SK-N-MC (cell line): ENCODE data around the gene ZSCAN22.

Experiments
- DNase-seq: peaks from one replicate; pipeline ENCODE4 v3.0.0-alpha.2; 2011; ENCODE audit warnings: low read depth, low spot score
- H3K27ac ChIP-seq: fragments of 200-600 bp; sonication (generic); 2 replicates; pipeline ENCODE4 v1.5.1; 2016; ENCODE audit warnings: mixed run types
- H3K36me3 ChIP-seq: fragments of 200-600 bp; sonication (generic); 2 replicates; pipeline ENCODE4 v1.6.1; 2017; ENCODE audit warnings: antibody characterized with exemption, low read length, mixed read lengths; ENCODE audit not compliant: insufficient read depth
- H3K4me3 ChIP-seq: fragments of 200-600 bp; sonication (generic); 2 replicates; pipeline ENCODE4 v1.5.1; 2016
- H3K9ac ChIP-seq: fragments of 200-600 bp; sonication (generic); 2 replicates; pipeline ENCODE4 v1.8.0; 2017; ENCODE audit warnings: mixed run types, mixed read lengths; ENCODE audit not compliant: insufficient read length
- H3K9me3 ChIP-seq: fragments of 200-600 bp; sonication (generic); 2 replicates; pipeline ENCODE4 v1.6.1; 2017; ENCODE audit warnings: low read depth, mild to moderate bottlenecking, antibody characterized with exemption, low read length, moderate library complexity, mixed read lengths
- EZH2 ChIP-seq: fragments of 200-600 bp; sonication (generic); IDR thresholded peaks from one replicate; pipeline ENCODE4 v1.6.1; 2017; ENCODE audit warnings: antibody characterized with exemption
- FOXP2 ChIP-seq: optimal IDR thresholded peaks from 2 replicates; pipeline ENCODE3; 2011; ENCODE audit warnings: mild to moderate bottlenecking, moderate library complexity; ENCODE audit not compliant: insufficient read depth; ENCODE audit errors: extremely low read length, control extremely low read depth
- POLR2AphosphoS5 ChIP-seq: IDR thresholded peaks from 2 replicates; pipeline ENCODE4 v1.6.1; 2012; ENCODE audit warnings: mild to moderate bottlenecking, low read depth, low read length, borderline replicate concordance

Gene ZSCAN22

DNA sequence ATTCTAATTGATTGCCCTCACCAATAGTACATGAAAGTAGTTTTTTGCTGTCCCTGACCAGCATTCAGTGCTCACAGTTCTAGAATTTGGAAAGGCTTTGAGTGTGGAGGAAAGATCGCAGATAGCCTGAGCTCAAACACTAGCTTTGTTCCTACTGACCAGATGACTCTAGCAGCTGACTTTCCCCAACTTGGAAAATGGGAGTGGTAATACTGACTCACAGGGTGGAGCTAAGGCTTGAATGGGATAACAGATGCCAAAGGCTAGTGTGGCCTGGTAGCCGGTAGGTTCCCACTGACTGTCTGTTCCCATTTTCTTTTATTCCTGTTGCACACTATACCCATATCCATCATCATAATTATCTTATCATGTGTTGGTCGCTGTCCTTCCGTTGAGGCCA lies 3.7 kb downstream of the ZSCAN22 start:
- DNase-seq: no peak
- TF ChIP-seq EZH2: no peak
- no peak for TF ChIP-seq FOXP2
- no peak for TF ChIP-seq POLR2AphosphoS5
- Histone ChIP-seq H3K9me3 (no peaks in the 10 kb centered on the region), H3K9ac (no peak overlapping the region), H3K27ac (no peak overlapping the region), H3K4me3 (no peak overlapping the region), H3K36me3 (no peaks in the 10 kb centered on the region)

DNA sequence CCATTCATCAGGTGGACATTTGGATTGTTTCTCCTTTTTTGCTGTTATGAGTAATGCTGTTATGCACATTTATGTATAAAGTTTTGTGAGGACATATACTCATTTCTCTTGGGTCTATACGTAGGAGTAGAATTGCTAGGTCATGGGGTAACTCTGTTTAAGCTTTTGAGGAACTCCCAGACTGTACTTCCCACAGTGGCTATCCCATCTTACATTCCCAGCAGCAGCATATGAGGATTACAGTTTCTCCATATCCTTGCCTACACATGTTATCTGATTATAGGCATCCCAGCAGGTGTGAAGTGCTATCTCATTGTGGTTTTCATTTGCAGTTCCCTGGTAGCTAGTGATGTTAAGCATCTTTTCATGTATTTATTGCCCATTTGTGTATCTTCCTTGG lies 5.9 kb downstream of the ZSCAN22 start:
- TF ChIP-seq POLR2AphosphoS5: no peak
- TF ChIP-seq FOXP2: no peak
- TF ChIP-seq EZH2: no peak
- H3K36me3 ChIP-seq: no peaks in the 10 kb centered on the region; the same call in 1 of the 2 replicates
- no peaks in the 10 kb centered on the region for H3K9me3 ChIP-seq
- H3K9ac ChIP-seq: no peak overlapping the region
- no peak overlapping the region for H3K4me3 ChIP-seq
- DNase-seq: no peak
- no peak overlapping the region for H3K27ac ChIP-seq

DNA sequence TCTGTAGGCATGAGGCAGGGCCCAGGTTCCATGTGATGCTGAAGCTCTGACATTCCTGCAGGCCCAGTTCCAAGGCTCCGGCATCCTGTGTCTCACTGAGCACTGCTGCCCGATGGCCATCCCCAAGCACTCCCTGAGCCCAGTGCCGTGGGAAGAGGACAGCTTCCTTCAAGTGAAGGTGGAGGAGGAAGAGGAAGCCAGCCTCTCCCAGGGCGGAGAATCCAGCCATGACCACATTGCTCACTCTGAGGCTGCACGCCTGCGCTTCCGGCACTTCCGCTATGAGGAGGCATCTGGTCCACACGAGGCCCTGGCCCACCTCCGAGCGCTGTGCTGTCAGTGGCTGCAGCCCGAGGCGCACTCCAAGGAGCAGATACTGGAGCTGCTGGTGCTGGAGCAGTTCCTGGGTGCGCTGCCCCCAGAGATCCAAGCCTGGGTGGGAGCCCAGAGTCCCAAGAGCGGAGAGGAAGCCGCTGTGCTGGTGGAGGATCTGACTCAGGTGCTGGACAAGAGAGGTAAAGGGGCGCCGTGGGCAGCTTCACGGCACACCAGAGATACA lies 8.0 kb downstream of the ZSCAN22 start:
- Histone ChIP-seq H3K9ac (no peak overlapping the region), H3K27ac (no peak overlapping the region), H3K4me3 (no peak overlapping the region), H3K9me3 (no peaks in the 10 kb centered on the region), H3K36me3 (peaks cover 13% of the 10 kb centered on the region; the same call in 1 of the 2 replicates)
- TF ChIP-seq POLR2AphosphoS5 (no peak), EZH2 (no peak), FOXP2 (no peak)
- DNase-seq: no peak

DNA sequence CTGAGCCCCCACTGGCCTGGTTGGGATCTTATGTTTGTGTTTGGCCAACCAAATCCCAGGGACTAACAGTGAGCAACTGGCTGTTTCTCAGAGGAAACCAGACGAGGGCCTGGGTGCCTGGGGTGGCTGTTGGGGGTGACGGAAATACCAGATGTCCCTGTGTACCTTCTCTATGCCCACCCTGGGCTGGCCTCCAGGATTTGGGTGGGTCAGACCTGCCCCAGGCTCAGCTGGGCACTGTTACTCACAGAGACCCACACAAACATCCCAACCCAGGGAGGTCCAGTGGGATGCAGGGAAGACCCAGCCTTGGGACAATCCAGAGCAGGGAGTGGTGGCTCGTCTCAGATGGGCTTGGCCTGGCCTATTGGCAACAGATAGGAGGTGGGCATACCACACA lies 8.8 kb downstream of the ZSCAN22 start:
- Histone ChIP-seq H3K9me3 (no peaks in the 10 kb centered on the region), H3K27ac (no peak overlapping the region), H3K36me3 (peaks cover 13% of the 10 kb centered on the region; the same call in 1 of the 2 replicates), H3K4me3 (no peak overlapping the region), H3K9ac (no peak overlapping the region)
- TF ChIP-seq POLR2AphosphoS5: no peak
- no peak for TF ChIP-seq EZH2
- TF ChIP-seq FOXP2: no peak
- DNase-seq: no peak

DNA sequence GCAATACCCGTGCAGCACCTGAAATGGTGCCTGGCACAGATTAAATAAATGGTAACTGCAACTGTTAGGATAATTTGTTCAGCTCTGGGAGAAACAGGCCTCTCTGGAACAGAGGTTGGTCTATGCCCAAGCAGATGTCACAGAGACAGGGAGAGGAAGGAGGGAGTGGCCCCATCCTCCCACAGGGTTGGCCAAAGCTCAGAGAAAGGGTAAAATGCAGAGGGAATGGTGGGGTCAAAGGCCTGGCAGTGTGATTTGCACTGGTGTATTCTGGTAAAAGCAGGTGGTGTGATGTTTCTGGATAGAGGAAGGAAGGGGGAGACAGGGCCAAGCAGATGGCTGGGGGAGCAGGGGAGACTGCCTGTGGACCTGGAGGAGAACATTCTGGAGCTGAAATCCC lies 9.4 kb downstream of the ZSCAN22 start:
- no peaks in the 10 kb centered on the region for H3K9me3 ChIP-seq
- no peak overlapping the region for H3K27ac ChIP-seq
- H3K9ac ChIP-seq: no peak overlapping the region
- TF ChIP-seq FOXP2 (no peak), EZH2 (no peak), POLR2AphosphoS5 (no peak)
- DNase-seq: no peak
- H3K4me3 ChIP-seq: no peak overlapping the region
- peaks cover 13% of the 10 kb centered on the region; the same call in 1 of the 2 replicates for H3K36me3 ChIP-seq

DNA sequence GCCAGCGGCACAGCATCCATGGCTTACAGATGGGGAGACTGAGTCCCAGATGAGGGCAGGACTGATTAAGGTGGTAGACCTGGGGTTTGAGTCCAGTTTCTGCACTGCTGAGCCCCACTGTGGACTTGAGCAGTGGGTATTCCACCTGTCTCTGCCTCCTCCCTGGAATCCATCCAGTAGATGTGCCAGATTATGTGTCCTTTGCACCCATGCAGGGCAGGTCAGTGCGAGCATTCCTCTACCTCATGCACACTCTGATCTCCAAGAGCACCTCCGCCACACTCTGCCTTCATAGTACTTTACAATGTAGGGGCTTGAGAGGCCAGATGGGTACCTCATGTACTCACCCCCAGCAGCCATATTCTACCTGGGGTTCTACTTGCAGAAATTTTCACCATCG lies 10.0 kb downstream of the ZSCAN22 start:
- Histone ChIP-seq H3K36me3 (peaks cover 13% of the 10 kb centered on the region; the same call in 1 of the 2 replicates), H3K27ac (no peak overlapping the region), H3K9me3 (no peaks in the 10 kb centered on the region), H3K4me3 (no peak overlapping the region), H3K9ac (no peak overlapping the region)
- no peak for TF ChIP-seq POLR2AphosphoS5
- TF ChIP-seq FOXP2: no peak
- TF ChIP-seq EZH2: no peak
- DNase-seq: no peak

DNA sequence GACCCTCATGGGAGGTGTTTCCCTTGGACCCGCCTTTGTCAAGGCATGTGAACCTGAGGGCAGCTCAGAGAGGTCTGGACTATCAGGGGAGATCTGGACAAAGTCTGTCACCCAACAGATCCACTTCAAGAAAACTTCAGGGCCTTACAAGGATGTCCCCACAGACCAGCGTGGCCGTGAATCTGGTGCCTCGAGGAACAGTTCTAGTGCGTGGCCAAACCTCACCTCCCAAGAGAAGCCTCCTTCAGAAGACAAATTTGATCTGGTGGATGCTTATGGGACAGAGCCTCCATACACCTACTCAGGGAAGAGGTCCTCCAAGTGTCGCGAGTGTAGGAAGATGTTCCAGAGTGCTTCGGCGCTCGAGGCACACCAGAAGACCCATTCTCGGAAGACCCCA lies 11.5 kb downstream of the ZSCAN22 start:
- no peak overlapping the region for H3K9ac ChIP-seq
- no peaks in the 10 kb centered on the region for H3K9me3 ChIP-seq
- no peak overlapping the region for H3K4me3 ChIP-seq
- H3K27ac ChIP-seq: no peak overlapping the region
- peaks cover 13% of the 10 kb centered on the region; the same call in 1 of the 2 replicates for H3K36me3 ChIP-seq
- DNase-seq: no peak
- TF ChIP-seq EZH2: no peak
- TF ChIP-seq FOXP2: no peak
- no peak for TF ChIP-seq POLR2AphosphoS5

DNA sequence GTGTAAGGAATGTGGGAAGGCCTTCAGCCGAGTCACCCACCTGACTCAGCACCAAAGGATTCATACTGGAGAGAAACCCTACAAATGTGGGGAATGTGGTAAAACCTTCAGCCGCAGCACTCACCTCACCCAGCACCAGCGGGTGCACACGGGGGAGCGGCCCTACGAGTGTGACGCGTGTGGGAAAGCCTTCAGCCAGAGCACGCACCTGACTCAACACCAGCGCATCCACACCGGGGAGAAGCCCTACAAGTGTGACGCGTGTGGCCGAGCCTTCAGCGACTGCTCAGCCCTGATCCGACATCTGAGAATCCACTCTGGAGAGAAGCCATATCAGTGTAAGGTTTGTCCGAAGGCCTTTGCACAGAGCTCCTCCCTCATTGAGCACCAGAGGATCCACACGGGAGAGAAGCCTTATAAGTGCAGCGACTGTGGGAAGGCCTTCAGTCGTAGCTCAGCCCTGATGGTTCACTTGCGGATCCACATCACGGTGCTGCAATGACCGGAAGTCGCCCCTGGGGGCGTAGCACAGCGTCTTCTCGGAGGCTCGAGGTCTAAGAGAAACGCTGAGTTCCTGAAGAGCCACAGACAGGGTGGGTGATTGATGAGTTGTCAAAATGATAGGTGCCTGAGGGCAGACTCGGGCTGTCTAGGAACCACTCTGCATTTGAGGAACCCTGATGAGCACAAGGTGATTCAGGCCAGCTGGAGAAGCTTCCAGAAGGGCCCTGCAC lies 12.2 kb downstream of the ZSCAN22 start:
- no peak for DNase-seq
- no peaks in the 10 kb centered on the region for H3K9me3 ChIP-seq
- H3K27ac ChIP-seq: no peak overlapping the region
- no peak overlapping the region for H3K9ac ChIP-seq
- peaks cover 13% of the 10 kb centered on the region; the same call in 1 of the 2 replicates for H3K36me3 ChIP-seq
- H3K4me3 ChIP-seq: no peak overlapping the region
- TF ChIP-seq POLR2AphosphoS5 (no peak), FOXP2 (no peak), EZH2 (no peak)

DNA sequence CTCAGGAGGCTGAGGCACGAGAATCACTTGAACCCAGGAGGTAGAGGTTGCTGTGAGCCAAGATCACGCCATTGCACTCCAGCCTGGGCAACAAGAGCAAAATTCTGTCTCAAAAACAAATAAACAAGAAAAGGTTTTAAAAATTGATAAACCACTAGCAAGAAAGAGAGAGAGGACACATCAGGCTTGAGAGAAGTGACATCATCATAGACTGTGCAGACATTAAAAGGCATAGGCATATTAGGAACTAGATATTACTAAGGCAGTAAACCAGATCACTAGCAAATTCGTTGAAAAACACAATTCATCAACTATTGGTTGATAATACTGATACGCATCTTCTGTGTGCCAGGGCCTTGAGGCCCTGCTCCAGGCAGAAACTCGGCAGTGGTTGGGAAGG lies 18.8 kb downstream of the ZSCAN22 start:
- no peak for TF ChIP-seq POLR2AphosphoS5
- TF ChIP-seq EZH2: no peak
- TF ChIP-seq FOXP2: no peak
- Histone ChIP-seq H3K27ac (no peak overlapping the region), H3K36me3 (no peaks in the 10 kb centered on the region), H3K9me3 (no peaks in the 10 kb centered on the region), H3K9ac (no peak overlapping the region), H3K4me3 (no peak overlapping the region)
- DNase-seq: no peak
